GM12878 (cell line): ENCODE results near the gene LRTM1. TPM values are rescaled to one million over a fixed set of nuclear protein-coding genes. Genes with fewer than 3 reads are reported as not detected.

Source experiments
- ATAC-seq: fragments of 200-7000 bp; cut with Tn5 transposase; 3 replicates; pipeline ENCODE4 v1.9.1; 2020; ENCODE audit warnings: mild to moderate bottlenecking, moderate library complexity
- BruUV-seq: library from RNA; stranded (reverse); fragments of 400-500 nt; replicated peaks from 2 replicates; lab custom pipeline; 2021; lab: Mats Ljungman, UMichigan
- CTCF ChIA-PET: fragments of 300-600 bp; sonication (Branson Sonifier 250); formaldehyde crosslinking; extraction: SDS; loops from one replicate; lab custom pipeline; 2021; ENCODE audit warnings: inconsistent platforms; lab: Yijun Ruan, JAX
- POLR2A ChIA-PET: fragments of 350-600 bp; formaldehyde crosslinking; extraction: SDS; loops from one replicate; lab custom pipeline; 2021; ENCODE audit warnings: inconsistent platforms; lab: Charles Lee
- RAD21 ChIA-PET: fragments of 300-600 bp; sonication (Branson Sonifier 250); formaldehyde crosslinking; loops from one replicate; lab custom pipeline; 2023; ENCODE audit warnings: antibody characterized with exemption; ENCODE audit not compliant: unreplicated experiment; lab: Charles Lee
- SMC1A ChIA-PET: fragments of 300-600 bp; sonication (Branson Sonifier 250); formaldehyde crosslinking; loops from one replicate; lab custom pipeline; 2023; ENCODE audit not compliant: unreplicated experiment, uncharacterized antibody; lab: Charles Lee
- DNase-seq: peaks from one replicate; pipeline ENCODE4 v3.0.0-alpha.2; 2011; ENCODE audit warnings: low read depth, low spot score
- FAIRE-seq: peaks from 3 replicates; lab custom pipeline; 2011; peaks lifted over from hg19 to GRCh38; lab: Jason Lieb, UNC
- H2AFZ ChIP-seq: 2 replicates; pipeline ENCODE4 v1.6.0; 2011; ENCODE audit warnings: low read depth, low read length, control low read depth; ENCODE audit not compliant: control insufficient read depth
- H3K27ac ChIP-seq: 2 replicates; pipeline ENCODE4 v1.5.1; 2011; ENCODE audit warnings: control low read depth; ENCODE audit not compliant: control insufficient read depth, insufficient read depth
- H3K27me3 ChIP-seq, 2 experiments: replicated peaks in 1 of 2; 2 replicates each; pipeline versions ENCODE4 v1.6.0 to v1.6.1; 2011; ENCODE audit warnings: low read length in 1 of 2; ENCODE audit not compliant: control insufficient read depth in 2 of 2, insufficient read depth in 2 of 2
- H3K36me3 ChIP-seq, 2 experiments: 2 replicates each; pipeline ENCODE4 v1.5.1; 2011; ENCODE audit warnings: low read length in 1 of 2; ENCODE audit not compliant: control insufficient read depth in 2 of 2, insufficient read depth in 2 of 2
- H3K4me1 ChIP-seq: 2 replicates; pipeline ENCODE4 v1.6.1; 2011; ENCODE audit warnings: mild to moderate bottlenecking, low read length, moderate library complexity, mixed read lengths; ENCODE audit not compliant: control insufficient read depth, insufficient read depth
- H3K4me2 ChIP-seq: 2 replicates; pipeline ENCODE4 v1.6.0; 2011; ENCODE audit warnings: control low read depth; ENCODE audit not compliant: control insufficient read depth, insufficient read depth
- H3K4me3 ChIP-seq: fragments of 200-600 bp; sonication (generic); 2 replicates; pipeline ENCODE4 v1.5.1; 2016
- H3K79me2 ChIP-seq: 2 replicates; pipeline ENCODE4 v1.6.0; 2011; ENCODE audit warnings: low read length; ENCODE audit not compliant: control insufficient read depth, insufficient read depth
- H3K9ac ChIP-seq: 2 replicates; pipeline ENCODE4 v1.8.0; 2011; ENCODE audit warnings: low read length, control low read depth, mixed read lengths; ENCODE audit not compliant: control insufficient read depth, insufficient read depth
- H3K9me3 ChIP-seq: replicated peaks from 3 replicates; pipeline ENCODE4 v1.5.1; 2011; ENCODE audit warnings: mild to moderate bottlenecking, low read length; ENCODE audit not compliant: control insufficient read depth, insufficient read depth
- H4K20me1 ChIP-seq: 2 replicates; pipeline ENCODE4 v1.6.0; 2011; ENCODE audit not compliant: control insufficient read depth, insufficient read depth
- CHD1 ChIP-seq: IDR thresholded peaks from 2 replicates; pipeline ENCODE4 v1.6.1; 2012; ENCODE audit warnings: low read depth, low read length, improper control_type of control experiment
- CREM ChIP-seq: IDR thresholded peaks from 2 replicates; pipeline ENCODE4 v1.6.1; 2014; ENCODE audit warnings: antibody characterized with exemption, low read depth
- DPF2 ChIP-seq: fragments of 450-650 bp; IDR thresholded peaks from 2 replicates; pipeline ENCODE4 v1.6.1; 2017; ENCODE audit warnings: mild to moderate bottlenecking
- ETV6 ChIP-seq, 2 experiments: fragments of 450-650 bp in 1 of 2; IDR thresholded peaks in 1 of 2; conservative IDR thresholded peaks in 1 of 2; 2 replicates each; pipeline ENCODE4 v1.6.1; 2014; ENCODE audit warnings: antibody characterized with exemption in 1 of 2, borderline replicate concordance in 1 of 2, low read depth in 1 of 2, mild to moderate bottlenecking in 1 of 2, moderate library complexity in 1 of 2
- GATAD2B ChIP-seq: fragments of 450-650 bp; conservative IDR thresholded peaks from 2 replicates; pipeline ENCODE4 v1.6.1; 2017; ENCODE audit warnings: low read depth, mild to moderate bottlenecking, moderate library complexity
- HDAC2 ChIP-seq: fragments of 200-600 bp; sonication (generic); IDR thresholded peaks from 2 replicates; pipeline ENCODE4 v1.6.1; 2017
- MEF2B ChIP-seq: fragments of 450-650 bp; IDR thresholded peaks from 2 replicates; pipeline ENCODE4 v1.6.1; 2018; ENCODE audit warnings: mild to moderate bottlenecking, moderate library complexity; ENCODE audit not compliant: partially characterized antibody, poor library complexity, severe bottlenecking
- MTA3 ChIP-seq: IDR thresholded peaks from 2 replicates; pipeline ENCODE4 v1.6.1; 2012; ENCODE audit warnings: low read length, inconsistent platforms, borderline replicate concordance
- NRF1 ChIP-seq: conservative IDR thresholded peaks from 2 replicates; pipeline ENCODE4 v1.6.1; 2011; ENCODE audit warnings: mild to moderate bottlenecking, low read depth, low read length, improper control_type of control experiment
- POLR2AphosphoS2 ChIP-seq: IDR thresholded peaks from 2 replicates; pipeline ENCODE4 v1.6.1; 2011; ENCODE audit warnings: low read depth, mild to moderate bottlenecking, low read length, improper control_type of control experiment, moderate library complexity
- SIN3A ChIP-seq: IDR thresholded peaks from 2 replicates; pipeline ENCODE4 v1.6.1; 2012; ENCODE audit warnings: low read depth, low read length, improper control_type of control experiment
- SMAD1 ChIP-seq: fragments of 450-650 bp; IDR thresholded peaks from 2 replicates; pipeline ENCODE4 v1.6.1; 2018; ENCODE audit warnings: mild to moderate bottlenecking, low read depth; ENCODE audit not compliant: partially characterized antibody
- SP1 ChIP-seq: IDR thresholded peaks from one replicate; pipeline ENCODE4 v1.6.1; 2011; ENCODE audit warnings: low read depth, low read length
- SREBF1 ChIP-seq: IDR thresholded peaks from 2 replicates; pipeline ENCODE4 v1.6.1; 2012; ENCODE audit warnings: mild to moderate bottlenecking, low read length
- TAF1 ChIP-seq: IDR thresholded peaks from 2 replicates; pipeline ENCODE4 v1.6.1; 2011; ENCODE audit warnings: mild to moderate bottlenecking, low read depth, low read length, borderline replicate concordance
- TCF3 ChIP-seq: IDR thresholded peaks from 2 replicates; pipeline ENCODE4 v1.6.1; 2012; ENCODE audit warnings: low read depth, mild to moderate bottlenecking, low read length, borderline replicate concordance; ENCODE audit not compliant: insufficient read depth
- USF1 ChIP-seq: IDR thresholded peaks from 2 replicates; pipeline ENCODE4 v1.6.1; 2011; ENCODE audit warnings: borderline replicate concordance, low read depth, mild to moderate bottlenecking, moderate library complexity, mixed read lengths, low read length; ENCODE audit not compliant: insufficient read depth; ENCODE audit errors: extremely low read length
- WGBS: methylation state at CpG from one replicate; pipeline ENCODE4 v1.1.6; 2016; ENCODE audit warnings: low lambda C conversion rate; ENCODE audit not compliant: insufficient replicate concordance, insufficient coverage; ENCODE audit errors: missing lambda C conversion rate; 5-methylcytosine and 5-hydroxymethylcytosine counted together
- in situ Hi-C: fragments of 300-500 bp; cut with MboI; formaldehyde crosslinking; loops from 9 replicates; pipeline ENCODE4 v1.14.3; 2018; ENCODE audit warnings: mixed read lengths
- intact Hi-C: fragments of 100-400 bp; cut with micrococcal nuclease; formaldehyde crosslinking; loops from one replicate; pipeline ENCODE4 v1.14.2; 2022; ENCODE audit not compliant: unreplicated experiment
- polyA plus RNA-seq, 11 experiments: library from polyadenylated mRNA; depleted of rRNA in 4 of 11; unstranded in 6 of 11; stranded (reverse) in 5 of 11; fragments of >200 nt; fragmentation: Nextera tagmentation in 4 of 11; fragmentation: Illumina TruSeq in 1 of 11; extraction: Ambion mirVana in 4 of 11; extraction: Trizol in 1 of 11; gene quantifications; 1 replicate in 1 of 11; 2 replicates in 10 of 11; pipeline versions ENCODE4 v1.2.1 to v1.2.3, GENCODE V29; 2011 to 2016; ENCODE audit warnings: inconsistent platforms in 2 of 11, missing spikeins in 2 of 11, low read depth in 1 of 11
- total RNA-seq, 4 experiments: library from RNA; depleted of rRNA in 3 of 4; stranded (reverse); fragments of >200 nt in 3 of 4; fragmentation: Illumina TruSeq in 1 of 4; extraction: Trizol in 1 of 4; gene quantifications; 2 replicates each; pipeline versions ENCODE4 v1.2.1 to v1.2.3, GENCODE V29; 2013 to 2021
- TF ChIP-seq, protein P1 (sequence below): fragments of 450-650 bp; IDR thresholded peaks from 2 replicates; pipeline ENCODE4 v1.6.1; 2018; ENCODE audit warnings: borderline replicate concordance, mild to moderate bottlenecking; ENCODE audit not compliant: partially characterized antibody
- TF ChIP-seq, protein P2 (sequence below): IDR thresholded peaks from 2 replicates; pipeline ENCODE4 v1.6.1; 2012; ENCODE audit warnings: low read depth, low read length, improper control_type of control experiment

LRTM1 gene
- total and polyA plus RNA-seq, 10 of the 15 experiments (the other 5 are each of a cell fraction or from before 2014, with no cell fraction given) = 0.08 TPM; not detected in 9

DNA sequence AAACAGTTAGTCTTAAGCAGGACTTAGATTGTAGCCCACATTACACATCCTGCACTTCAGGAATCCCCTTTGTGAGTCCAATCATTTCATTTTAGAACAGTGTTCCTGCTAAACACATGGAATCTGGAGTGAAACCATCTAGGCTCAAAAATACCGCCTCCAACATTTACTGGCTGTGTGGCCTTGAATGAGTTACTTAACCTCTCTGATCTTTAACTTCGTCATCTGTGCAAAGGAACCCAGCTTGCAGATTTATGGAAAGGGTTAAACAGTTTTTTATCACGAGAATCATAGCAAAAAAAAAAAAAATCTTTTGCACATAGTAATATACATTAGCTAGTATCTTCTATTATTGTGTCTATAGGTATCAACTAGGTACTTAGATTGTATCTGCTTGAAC is 8.0 kb upstream of the LRTM1 start:
- no TSS peak for BruUV-seq
- intact Hi-C loops = no loop called here

DNA sequence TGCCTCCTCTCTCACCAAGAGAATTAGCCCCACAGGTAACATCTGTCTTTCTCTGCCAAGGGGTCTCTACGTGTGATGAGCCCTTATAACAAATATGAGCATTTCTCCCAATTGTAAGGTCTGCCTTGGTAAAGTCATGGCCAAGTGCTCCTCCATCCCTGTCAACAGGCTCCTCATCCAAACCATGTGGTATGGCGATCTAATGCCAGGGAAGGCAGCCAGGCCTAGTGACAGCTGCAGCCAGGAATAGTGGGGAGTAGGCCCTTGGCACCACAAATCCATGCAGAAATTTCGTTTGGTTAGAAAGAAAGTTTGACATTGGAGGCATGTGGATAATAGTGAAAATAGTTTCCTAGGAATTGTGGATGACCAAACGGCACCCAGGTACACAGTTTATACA is 4.7 kb upstream of the LRTM1 start:
- Histone ChIP-seq H3K9ac (no peak overlapping the region), H3K4me3 (no peak overlapping the region), H3K79me2 (no peaks in the 10 kb centered on the region), H3K36me3 (no peaks in the 10 kb centered on the region), H3K9me3 (no peaks in the 10 kb centered on the region), H3K4me2 (no peak overlapping the region), H3K27me3 (peaks cover 0 to 4% of the 10 kb centered on the region in 2 experiments; a peak in 1 of 4 replicates), H4K20me1 (no peaks in the 10 kb centered on the region), H3K4me1 (no peaks in the 10 kb centered on the region), H3K27ac (no peak overlapping the region), H2AFZ (no peak overlapping the region)
- CTCF ChIA-PET = no interaction called here
- DNase-seq (no peak), FAIRE-seq (no peak), ATAC-seq (no peak)
- SMC1A ChIA-PET = no interaction called here
- in situ Hi-C loops (no loop called here), intact Hi-C loops (no loop called here)
- POLR2A ChIA-PET = no interaction called here
- BruUV-seq = no TSS peak
- 29% methylated on average over 4 of the region's 4 CpGs for WGBS
- RAD21 ChIA-PET = no interaction called here
- TF ChIP-seq TAF1 (no peak), HDAC2 (no peak), SP1 (no peak), POLR2AphosphoS2 (no peak), CHD1 (no peak), CREM (no peak), SMAD1 (no peak), MTA3 (no peak), MEF2B (no peak)
- TF ChIP-seq, protein P1, sequence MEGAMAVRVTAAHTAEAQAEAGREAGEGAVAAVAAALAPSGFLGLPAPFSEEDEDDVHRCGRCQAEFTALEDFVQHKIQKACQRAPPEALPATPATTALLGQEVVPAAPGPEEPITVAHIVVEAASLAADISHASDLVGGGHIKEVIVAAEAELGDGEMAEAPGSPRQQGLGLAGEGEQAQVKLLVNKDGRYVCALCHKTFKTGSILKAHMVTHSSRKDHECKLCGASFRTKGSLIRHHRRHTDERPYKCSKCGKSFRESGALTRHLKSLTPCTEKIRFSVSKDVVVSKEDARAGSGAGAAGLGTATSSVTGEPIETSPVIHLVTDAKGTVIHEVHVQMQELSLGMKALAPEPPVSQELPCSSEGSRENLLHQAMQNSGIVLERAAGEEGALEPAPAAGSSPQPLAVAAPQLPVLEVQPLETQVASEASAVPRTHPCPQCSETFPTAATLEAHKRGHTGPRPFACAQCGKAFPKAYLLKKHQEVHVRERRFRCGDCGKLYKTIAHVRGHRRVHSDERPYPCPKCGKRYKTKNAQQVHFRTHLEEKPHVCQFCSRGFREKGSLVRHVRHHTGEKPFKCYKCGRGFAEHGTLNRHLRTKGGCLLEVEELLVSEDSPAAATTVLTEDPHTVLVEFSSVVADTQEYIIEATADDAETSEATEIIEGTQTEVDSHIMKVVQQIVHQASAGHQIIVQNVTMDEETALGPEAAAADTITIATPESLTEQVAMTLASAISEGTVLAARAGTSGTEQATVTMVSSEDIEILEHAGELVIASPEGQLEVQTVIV = no peak
- TF ChIP-seq, protein P2, sequence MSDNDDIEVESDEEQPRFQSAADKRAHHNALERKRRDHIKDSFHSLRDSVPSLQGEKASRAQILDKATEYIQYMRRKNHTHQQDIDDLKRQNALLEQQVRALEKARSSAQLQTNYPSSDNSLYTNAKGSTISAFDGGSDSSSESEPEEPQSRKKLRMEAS = no peak

More for the DNA sequence above, 8.0 kb upstream of the LRTM1 start:
- no peak for FAIRE-seq
- ChIA-PET CTCF (interaction anchor here (0.5 kb wide), 1 partner anchor 1556 kb away, joined by 3 read pairs; no protein-coding TSS in a partner anchor), POLR2A (no interaction called here), SMC1A (no interaction called here), RAD21 (no interaction called here)
- no peak overlapping the region for H3K4me3 ChIP-seq
- H3K9ac ChIP-seq = no peak overlapping the region
- WGBS = 25% methylated on average over 3 of the region's 3 CpGs
- no peak for TF ChIP-seq SREBF1
- TF ChIP-seq SP1 = no peak
- TF ChIP-seq GATAD2B = no peak
- TF ChIP-seq DPF2 = no peak
- no peak for TF ChIP-seq USF1
- no peak for TF ChIP-seq NRF1
- TF ChIP-seq ETV6 (conservative IDR thresholded peaks at IDR 0.05 in 1 of 2, IDR thresholded peaks at IDR 0.05 in 1 of 2; ENCODE audit: borderline replicate concordance in 1 of 2, low read depth in 1 of 2) = no peak
- no peak for TF ChIP-seq TCF3
- TF ChIP-seq SIN3A = no peak
- H3K36me3 ChIP-seq = no peaks in the 10 kb centered on the region
- H3K9me3 ChIP-seq = no peaks in the 10 kb centered on the region
- H3K79me2 ChIP-seq = no peaks in the 10 kb centered on the region
- in situ Hi-C loops = no loop called here
- no peak overlapping the region for H3K27ac ChIP-seq
- no peak for DNase-seq
- no peaks in the 10 kb centered on the region for H3K4me1 ChIP-seq
- H3K27me3 ChIP-seq = peaks cover 0 to 4% of the 10 kb centered on the region in 2 experiments; a peak in 3 of 4 replicates
- H2AFZ ChIP-seq = no peak overlapping the region
- ATAC-seq = no peak
- H4K20me1 ChIP-seq = no peaks in the 10 kb centered on the region
- no peak overlapping the region for H3K4me2 ChIP-seq
